H1 (cell line): ENCODE data around the gene DIP2C. TPM values are rescaled to one million over a fixed set of nuclear protein-coding genes. Genes with fewer than 3 reads are reported as not detected.

Experiments
- CTCF ChIA-PET: fragments of 300-600 bp; sonication (Branson Sonifier 250); formaldehyde crosslinking; loops from one replicate; lab custom pipeline; 2021; ENCODE audit not compliant: partially characterized antibody; lab: Charles Lee
- POLR2A ChIA-PET: fragments of 300-600 bp; sonication (Branson Sonifier 250); formaldehyde crosslinking; loops from one replicate; lab custom pipeline; 2021; ENCODE audit warnings: inconsistent platforms; ENCODE audit not compliant: partially characterized antibody; lab: Charles Lee
- DNase-seq, 2 experiments: peaks; one replicate each; pipeline versions ENCODE4 v3.0.0 to v3.0.0-alpha.2; 2010 to 2022; ENCODE audit warnings: low spot score in 2 of 2, low read depth in 1 of 2, mixed read lengths in 1 of 2
- FAIRE-seq: peaks from 2 replicates; lab custom pipeline; 2011; peaks lifted over from hg19 to GRCh38; lab: Jason Lieb, UNC
- H2AFZ ChIP-seq: 2 replicates; pipeline ENCODE4 v1.8.1; 2012; ENCODE audit warnings: low read length, inconsistent platforms
- H2AK5ac ChIP-seq: 2 replicates; pipeline ENCODE4 v1.6.1; 2013; ENCODE audit warnings: low read depth, low read length
- H2BK120ac ChIP-seq: replicated peaks from 2 replicates; pipeline ENCODE3; 2013; ENCODE audit warnings: low read depth, low read length, inconsistent platforms
- H2BK12ac ChIP-seq: 2 replicates; pipeline ENCODE4 v1.6.1; 2013; ENCODE audit warnings: low read depth, low read length
- H2BK15ac ChIP-seq: 2 replicates; pipeline ENCODE4 v1.6.1; 2013; ENCODE audit warnings: low read length
- H2BK20ac ChIP-seq: 2 replicates; pipeline ENCODE4 v1.6.1; 2013; ENCODE audit warnings: low read length
- H2BK5ac ChIP-seq: 2 replicates; pipeline ENCODE4 v1.6.1; 2013; ENCODE audit warnings: low read depth, low read length
- H3K14ac ChIP-seq: 2 replicates; pipeline ENCODE4 v1.6.1; 2013; ENCODE audit warnings: inconsistent platforms; ENCODE audit not compliant: insufficient read length
- H3K18ac ChIP-seq: 2 replicates; pipeline ENCODE4 v1.6.1; 2013; ENCODE audit warnings: low read length; ENCODE audit errors: extremely low read depth
- H3K23ac ChIP-seq: 2 replicates; pipeline ENCODE4 v1.6.1; 2013; ENCODE audit warnings: inconsistent platforms; ENCODE audit not compliant: insufficient read length
- H3K23me2 ChIP-seq: 2 replicates; pipeline ENCODE4 v1.6.1; 2013; ENCODE audit warnings: low read depth, low read length
- H3K27ac ChIP-seq: 2 replicates; pipeline ENCODE4 v1.6.1; 2011; ENCODE audit warnings: low read depth, low read length, inconsistent platforms
- H3K27me3 ChIP-seq, 4 experiments: replicated peaks in 1 of 4; 1 replicate in 1 of 4; 2 replicates in 3 of 4; pipeline versions ENCODE4 v1.6.1 to v1.8.1; 2011 to 2013; ENCODE audit warnings: low read length in 3 of 4, mild to moderate bottlenecking in 3 of 4, inconsistent platforms in 2 of 4, mixed read lengths in 2 of 4, moderate library complexity in 1 of 4; ENCODE audit not compliant: control insufficient read depth in 3 of 4, insufficient read depth in 3 of 4; ENCODE audit errors: extremely low read depth in 1 of 4
- H3K36me3 ChIP-seq, 4 experiments: 2 replicates each; pipeline versions ENCODE4 v1.6.1 to v1.8.1; 2011 to 2013; ENCODE audit warnings: mild to moderate bottlenecking in 4 of 4, low read length in 3 of 4, moderate library complexity in 2 of 4, control low read depth in 1 of 4, inconsistent platforms in 1 of 4; ENCODE audit not compliant: insufficient read depth in 4 of 4, control insufficient read depth in 2 of 4
- H3K4ac ChIP-seq: replicated peaks from 2 replicates; pipeline ENCODE3; 2013; ENCODE audit warnings: low read length, low read depth, mixed read lengths, inconsistent platforms; ENCODE audit not compliant: insufficient read length
- H3K4me1 ChIP-seq, 4 experiments: replicated peaks in 1 of 4; 1 replicate in 1 of 4; 2 replicates in 3 of 4; pipeline versions ENCODE4 v1.6.1 to v1.8.1; 2011 to 2013; ENCODE audit warnings: low read length in 3 of 4, inconsistent platforms in 2 of 4, mixed read lengths in 1 of 4; ENCODE audit not compliant: insufficient read depth in 4 of 4, control insufficient read depth in 3 of 4
- H3K4me2 ChIP-seq, 2 experiments: 2 replicates each; pipeline versions ENCODE4 v1.6.1 to v1.8.1; 2011 to 2013; ENCODE audit warnings: low read depth in 2 of 2, low read length in 2 of 2, control low read depth in 1 of 2, inconsistent platforms in 1 of 2, mild to moderate bottlenecking in 1 of 2; ENCODE audit not compliant: insufficient read depth in 1 of 2
- H3K4me3 ChIP-seq, 4 experiments: fragments of 200-600, 300-600 bp in 1 of 4; sonication (generic), shearing (Covaris generic), sonication (Bioruptor Twin) in 1 of 4; 2 replicates each; pipeline versions ENCODE4 v1.5.1 to v1.8.1; 2011 to 2016; ENCODE audit warnings: low read length in 4 of 4, low read depth in 3 of 4, control low read depth in 2 of 4, inconsistent platforms in 2 of 4, mild to moderate bottlenecking in 2 of 4, mixed read lengths in 1 of 4, moderate library complexity in 1 of 4; ENCODE audit not compliant: insufficient read depth in 2 of 4; ENCODE audit errors: extremely low read depth in 1 of 4
- H3K56ac ChIP-seq: replicated peaks from 2 replicates; pipeline ENCODE3; 2013; ENCODE audit warnings: low read depth, mild to moderate bottlenecking, mixed read lengths, low read length, inconsistent platforms; ENCODE audit not compliant: insufficient read length
- H3K79me1 ChIP-seq: 2 replicates; pipeline ENCODE4 v1.6.1; 2013; ENCODE audit warnings: low read depth, low read length, control low read depth
- H3K79me2 ChIP-seq, 2 experiments: 2 replicates each; pipeline versions ENCODE4 v1.6.1 to v1.8.1; 2012 to 2013; ENCODE audit warnings: low read length in 2 of 2, mild to moderate bottlenecking in 2 of 2, inconsistent platforms in 1 of 2; ENCODE audit not compliant: insufficient read depth in 2 of 2, control insufficient read depth in 1 of 2
- H3K9ac ChIP-seq, 4 experiments: replicated peaks in 1 of 4; 1 replicate in 1 of 4; 2 replicates in 3 of 4; pipeline versions ENCODE4 v1.6.1 to v1.8.1; 2011 to 2013; ENCODE audit warnings: low read depth in 3 of 4, low read length in 3 of 4, control low read depth in 2 of 4, mild to moderate bottlenecking in 2 of 4, moderate library complexity in 2 of 4, inconsistent platforms in 1 of 4; ENCODE audit errors: extremely low read depth in 1 of 4
- H3K9me3 ChIP-seq, 2 experiments: 2 replicates each; pipeline versions ENCODE4 v1.6.1 to v1.8.1; 2012 to 2013; ENCODE audit warnings: mild to moderate bottlenecking in 2 of 2, moderate library complexity in 2 of 2, control low read depth in 1 of 2, inconsistent platforms in 1 of 2, low read depth in 1 of 2, low read length in 1 of 2, mixed read lengths in 1 of 2; ENCODE audit not compliant: insufficient read depth in 2 of 2
- H4K20me1 ChIP-seq, 2 experiments: replicated peaks in 1 of 2; 2 replicates each; pipeline versions ENCODE3 to v1.8.1; 2011 to 2013; ENCODE audit warnings: inconsistent platforms in 2 of 2, low read length in 2 of 2, mild to moderate bottlenecking in 1 of 2; ENCODE audit not compliant: insufficient read depth in 2 of 2, control insufficient read depth in 1 of 2
- H4K5ac ChIP-seq: 2 replicates; pipeline ENCODE4 v1.6.1; 2013; ENCODE audit warnings: low read length, low read depth, mixed read lengths, inconsistent platforms; ENCODE audit not compliant: insufficient read length
- H4K8ac ChIP-seq: 2 replicates; pipeline ENCODE4 v1.8.0; 2013; ENCODE audit warnings: mild to moderate bottlenecking, moderate library complexity, low read length, inconsistent platforms; ENCODE audit not compliant: insufficient read depth; ENCODE audit errors: extremely low read depth
- H4K91ac ChIP-seq: replicated peaks from 2 replicates; pipeline ENCODE3; 2013; ENCODE audit warnings: low read length, mixed read lengths, inconsistent platforms; ENCODE audit not compliant: insufficient read length
- SIX5 ChIP-seq: IDR thresholded peaks from 2 replicates; pipeline ENCODE4 v1.6.1; 2011; ENCODE audit warnings: mild to moderate bottlenecking, low read depth, low read length
- WGBS, 2 experiments: shearing (Covaris generic) in 1 of 2; methylation state at CpG; one replicate each; pipeline versions ENCODE4 v1.1.6 to v1.1.7; 2013 to 2015; ENCODE audit warnings: low lambda C conversion rate in 2 of 2, mixed read lengths in 2 of 2, inconsistent platforms in 1 of 2, low coverage in 1 of 2, missing lambda C conversion rate in 1 of 2; ENCODE audit not compliant: insufficient replicate concordance in 2 of 2, insufficient coverage in 1 of 2, insufficient read length in 1 of 2; ENCODE audit errors: extremely low coverage in 1 of 2, missing lambda C conversion rate in 1 of 2; 5-methylcytosine and 5-hydroxymethylcytosine counted together
- polyA plus RNA-seq, 7 experiments: library from polyadenylated mRNA; depleted of rRNA in 3 of 7; stranded (reverse) in 5 of 7; unstranded in 2 of 7; fragments of >200 nt in 5 of 7; fragments of 200-250 nt in 2 of 7; gene quantifications; 1 replicate in 5 of 7; 2 replicates in 1 of 7; 4 replicates in 1 of 7; pipeline versions ENCODE4 v1.2.1 to v1.2.3, GENCODE V29; 2011 to 2013; ENCODE audit warnings: missing spikeins in 2 of 7, mixed read lengths in 2 of 7
- total RNA-seq: library from RNA; stranded (reverse); fragmentation: NEBNext Ultra II Directional; extraction: Animal tissue kit (Norgen Biotek cat#: 25700); gene quantifications from 2 replicates; pipeline ENCODE4 v1.2.1, GENCODE V29; 2021

The DIP2C gene
- total and polyA plus RNA-seq, 2 of the 8 experiments (the other 6 are each of a cell fraction or from before 2014, with no cell fraction given), result 3.8 to 9.3 TPM

DNA sequence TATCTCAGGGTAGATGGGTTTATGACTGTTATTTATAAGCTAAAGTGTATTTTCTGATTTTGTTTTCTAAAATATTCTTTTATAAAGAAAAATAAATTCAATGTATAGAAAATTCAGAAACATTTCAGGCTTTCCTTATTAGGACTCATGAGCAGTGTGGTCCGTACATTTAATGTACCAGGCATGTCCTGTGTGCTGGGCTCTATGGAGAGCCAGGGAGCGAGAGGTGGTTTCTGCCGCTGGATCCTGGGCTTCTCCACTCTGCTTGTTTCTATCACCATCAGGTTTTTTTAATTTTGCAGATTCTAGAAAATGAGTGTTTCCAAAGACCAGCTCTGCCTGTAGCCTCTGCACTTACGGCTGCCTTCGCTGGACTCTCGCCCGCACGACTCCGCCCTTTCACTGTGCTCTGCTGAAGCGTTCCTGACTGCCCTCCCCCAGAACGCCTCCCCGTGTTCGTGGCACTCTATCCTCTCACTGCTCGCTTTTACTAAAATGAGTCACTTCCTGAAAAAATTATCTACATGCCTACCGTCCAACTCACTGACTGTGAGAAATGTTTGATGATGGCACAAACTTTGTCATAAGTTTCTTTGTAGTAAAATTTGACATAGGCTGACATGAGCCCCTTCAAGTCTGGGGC lies 365.7 kb downstream of the DIP2C start:
- Histone ChIP-seq H3K79me1 (no peaks in the 10 kb centered on the region), H2BK120ac (no peak overlapping the region), H3K27me3 (no peaks in the 10 kb centered on the region), H3K27ac (no peak overlapping the region), H3K56ac (no peak overlapping the region), H4K8ac (no peak overlapping the region), H2BK20ac (no peak overlapping the region), H4K20me1 (peaks cover 0 to 2% of the 10 kb centered on the region in 2 experiments), H2AK5ac (no peak overlapping the region), H2BK15ac (no peak overlapping the region), H4K5ac (no peak overlapping the region), H3K23ac (no peak overlapping the region), H3K4me1 (no peaks in the 10 kb centered on the region), H3K4me3 (no peak overlapping the region), H3K9me3 (no peaks in the 10 kb centered on the region), H3K14ac (no peak overlapping the region), H3K4ac (no peak overlapping the region), H3K23me2 (no peaks in the 10 kb centered on the region), H3K18ac (no peak overlapping the region), H3K4me2 (no peak overlapping the region), H3K79me2 (no peaks in the 10 kb centered on the region), H4K91ac (no peak overlapping the region), H3K9ac (no peak overlapping the region), H2AFZ (no peak overlapping the region), H3K36me3 (0 out of 8 replicates have a peak, but pooled peaks cover 0 to 3% (median 0%) of the 10 kb centered on the region in 4 experiments), H2BK5ac (no peak overlapping the region), H2BK12ac (no peak overlapping the region)
- CTCF ChIA-PET, result no interaction called here
- WGBS, 2 experiments, result 86% methylated on average over 15 of the region's 15 CpGs; no CpG with 5 or more reads in 1 of the 2 experiments
- FAIRE-seq (no peak), DNase-seq (no peak)
- POLR2A ChIA-PET, result no interaction called here
- no peak for TF ChIP-seq SIX5
